GM19240 (cell line): ENCODE data around the gene FAM120A.

ENCODE experiments used
- DNase-seq: peaks from one replicate; pipeline ENCODE4 v3.0.0; 2011; ENCODE audit warnings: low spot score; ENCODE audit not compliant: insufficient read length

Gene FAM120A

DNA sequence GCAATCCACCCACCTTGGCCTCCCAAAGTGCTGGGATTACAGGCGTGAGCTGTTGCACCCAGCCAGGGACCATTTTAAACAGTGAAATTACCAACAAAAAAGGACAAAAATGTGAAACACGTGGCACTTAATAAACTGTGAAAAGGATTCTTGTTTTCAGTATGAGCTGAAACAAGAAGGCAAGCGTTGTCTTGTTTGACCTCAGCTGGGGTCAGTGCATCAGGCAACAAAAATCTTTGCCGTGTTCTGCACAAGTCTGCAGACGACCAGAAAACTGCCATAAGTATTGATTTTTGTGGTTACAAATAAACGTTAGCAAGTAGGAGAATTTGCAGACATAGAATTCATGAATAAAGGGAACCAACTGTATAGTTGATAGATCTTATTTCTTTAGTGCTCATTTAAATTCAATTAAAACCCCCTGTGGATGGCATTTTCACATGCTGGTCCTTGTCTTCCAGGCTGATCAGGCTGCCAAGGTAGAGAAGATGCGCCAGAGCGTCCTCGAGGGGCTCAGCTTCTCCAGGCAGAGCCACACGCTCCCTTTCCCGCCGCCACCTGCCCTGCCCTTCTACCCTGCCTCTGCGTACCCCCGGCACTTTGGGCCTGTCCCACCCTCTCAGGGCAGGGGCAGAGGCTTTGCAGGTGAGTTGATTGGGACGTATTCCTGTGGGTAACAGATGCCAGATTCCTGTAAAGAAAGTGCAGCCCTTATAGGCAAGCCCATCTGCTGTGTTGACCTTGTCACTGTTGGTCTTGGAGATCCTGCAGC, 106.1 kb downstream of the FAM120A start:
- no peak for DNase-seq

DNA sequence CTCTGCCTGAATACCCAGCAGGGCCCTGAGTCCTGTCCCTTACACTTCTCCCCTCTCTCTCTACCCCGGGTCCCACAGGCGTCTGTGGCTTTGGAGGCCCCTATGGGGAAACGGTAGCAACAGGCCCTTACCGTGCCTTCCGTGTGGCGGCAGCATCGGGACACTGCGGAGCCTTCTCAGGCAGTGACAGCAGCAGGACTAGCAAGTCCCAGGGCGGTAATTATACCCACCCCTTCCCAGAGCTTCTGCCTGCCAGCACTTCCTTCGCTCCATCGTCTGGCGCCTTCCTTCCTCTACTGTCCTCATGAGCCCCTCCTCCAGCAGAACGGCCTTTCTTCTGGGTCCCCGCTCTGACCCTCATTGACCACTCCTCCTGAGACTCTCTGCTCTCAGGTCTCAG, 107.0 kb downstream of the FAM120A start:
- no peak for DNase-seq

DNA sequence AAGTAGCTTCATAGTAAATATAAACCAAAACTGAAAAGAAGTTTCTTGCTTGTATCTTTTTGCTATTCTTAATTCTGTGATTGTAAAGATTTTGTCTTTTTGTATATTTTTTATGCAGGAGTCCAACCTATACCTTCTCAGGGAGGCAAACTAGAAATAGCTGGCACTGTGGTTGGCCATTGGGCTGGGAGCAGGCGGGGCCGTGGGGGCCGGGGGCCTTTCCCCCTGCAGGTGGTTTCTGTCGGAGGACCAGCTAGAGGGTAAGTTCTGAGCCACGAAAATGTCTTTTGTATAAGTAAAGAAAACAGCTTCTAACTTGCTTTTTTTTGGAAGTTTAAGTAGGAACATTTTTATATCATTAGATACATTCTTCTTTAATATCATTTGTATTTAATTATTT, 109.5 kb downstream of the FAM120A start:
- DNase-seq = no peak

DNA sequence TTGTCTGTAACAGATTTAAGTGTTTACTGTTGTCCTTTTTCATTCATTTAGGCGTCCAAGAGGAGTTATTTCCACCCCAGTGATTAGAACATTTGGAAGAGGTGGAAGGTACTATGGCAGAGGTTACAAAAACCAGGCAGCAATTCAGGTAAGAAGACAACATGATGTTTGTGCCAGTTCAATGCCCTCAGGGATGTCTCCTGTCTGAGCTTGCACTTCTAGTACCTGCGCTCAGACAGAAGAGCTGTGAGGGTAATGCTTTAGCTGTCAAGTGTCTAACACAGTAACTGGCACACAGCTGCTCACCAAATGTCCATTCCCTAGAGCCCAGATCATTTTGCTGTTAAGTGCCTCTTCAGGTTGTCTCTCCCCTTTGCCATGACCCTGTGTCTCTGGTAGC, 110.7 kb downstream of the FAM120A start:
- DNase-seq = no peak

DNA sequence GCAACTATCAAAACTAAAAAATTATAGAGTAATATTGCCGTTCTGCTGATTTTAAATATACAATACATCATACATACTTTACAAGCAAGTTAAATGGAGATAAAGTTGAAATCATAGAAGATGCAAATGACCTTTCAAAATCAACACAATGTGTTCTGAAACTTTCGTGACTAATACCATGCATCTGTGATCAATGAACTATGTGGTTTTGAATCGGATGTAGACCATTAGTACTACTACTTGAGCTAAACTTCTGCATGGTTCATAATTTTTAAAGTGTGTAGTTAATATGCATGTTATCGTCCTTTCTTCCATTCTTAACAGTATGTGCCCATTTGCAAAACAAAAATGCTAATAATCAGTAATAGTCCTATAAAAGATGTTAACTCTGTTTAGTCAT, 113.6 kb downstream of the FAM120A start:
- no peak for DNase-seq

DNA sequence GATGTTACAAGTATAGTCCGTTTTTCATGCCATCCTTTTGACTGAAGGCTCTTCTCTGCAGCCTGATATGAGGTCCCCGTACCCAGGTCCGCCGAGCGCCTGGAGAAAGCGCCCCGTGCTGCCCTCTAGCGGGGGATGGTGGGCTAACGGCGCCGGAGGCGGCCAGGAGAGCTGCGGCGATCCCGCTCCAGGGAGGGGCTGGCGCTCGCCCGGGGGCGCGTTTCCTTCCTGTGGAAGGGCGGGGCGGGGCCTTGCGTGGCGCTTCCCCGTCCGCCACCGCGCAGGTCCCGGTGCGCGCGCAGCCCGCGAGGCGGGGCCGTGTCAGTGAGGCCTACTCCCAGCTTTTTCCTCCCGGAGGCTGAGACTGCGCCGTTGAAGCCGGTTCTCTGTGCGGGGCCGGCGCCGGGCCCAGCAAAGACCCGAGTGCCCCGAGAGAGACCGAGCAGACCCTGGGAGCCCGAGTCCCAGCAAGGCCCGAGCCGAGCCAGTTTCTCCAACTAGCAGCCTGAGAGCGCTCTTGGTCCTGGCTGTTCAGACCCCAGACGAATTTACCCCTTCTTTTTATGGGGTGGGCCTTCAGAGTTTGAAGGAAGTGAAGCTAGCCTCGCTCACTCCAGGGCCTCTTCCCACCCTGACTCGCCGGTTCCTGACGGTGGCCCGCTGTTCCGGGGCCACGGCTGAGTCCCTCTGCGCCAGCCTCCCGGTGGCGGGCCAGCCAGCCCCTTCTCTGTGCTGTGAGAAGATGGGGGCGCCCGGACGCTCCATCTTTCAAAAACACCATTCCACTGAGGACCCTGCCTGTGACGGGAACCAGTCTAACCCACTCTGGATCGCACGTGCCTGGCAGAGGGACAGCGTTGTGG, 115.2 kb downstream of the FAM120A start:
- DNase-seq = peak; percentile 89

DNA sequence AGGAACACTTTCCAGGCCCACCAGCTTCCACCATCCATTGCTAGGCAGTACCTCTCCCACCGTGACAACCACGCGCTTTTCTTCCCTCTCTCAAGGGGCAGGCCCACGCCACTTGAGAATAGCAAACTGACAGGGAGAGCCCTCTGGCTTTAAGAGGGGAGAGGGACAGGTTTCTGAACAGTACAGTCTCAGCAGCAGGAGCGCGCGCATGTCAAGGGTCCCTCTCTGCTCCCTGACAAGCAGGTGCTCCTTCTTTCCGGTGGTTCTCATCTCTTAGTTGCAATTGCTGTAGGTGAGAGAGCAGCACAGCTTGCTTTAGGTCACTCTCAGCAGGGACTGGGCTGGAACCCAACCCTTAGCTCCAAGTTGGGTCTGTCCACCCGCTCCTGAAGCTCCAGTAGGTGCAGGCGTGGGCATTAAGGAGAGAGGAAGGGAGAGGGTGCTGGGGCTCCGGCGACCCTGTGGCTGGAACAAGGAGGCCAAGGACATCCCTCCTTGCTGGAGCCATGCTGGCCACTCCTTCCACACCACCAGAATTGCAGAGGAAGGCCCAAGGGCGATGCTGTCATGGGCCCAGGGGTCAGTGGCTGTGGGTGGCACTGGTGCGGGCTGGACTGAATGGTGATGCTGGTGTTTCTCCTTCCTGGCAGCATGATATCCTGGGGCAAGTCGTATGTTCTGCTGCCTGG, 115.9 kb downstream of the FAM120A start:
- no peak for DNase-seq

DNA sequence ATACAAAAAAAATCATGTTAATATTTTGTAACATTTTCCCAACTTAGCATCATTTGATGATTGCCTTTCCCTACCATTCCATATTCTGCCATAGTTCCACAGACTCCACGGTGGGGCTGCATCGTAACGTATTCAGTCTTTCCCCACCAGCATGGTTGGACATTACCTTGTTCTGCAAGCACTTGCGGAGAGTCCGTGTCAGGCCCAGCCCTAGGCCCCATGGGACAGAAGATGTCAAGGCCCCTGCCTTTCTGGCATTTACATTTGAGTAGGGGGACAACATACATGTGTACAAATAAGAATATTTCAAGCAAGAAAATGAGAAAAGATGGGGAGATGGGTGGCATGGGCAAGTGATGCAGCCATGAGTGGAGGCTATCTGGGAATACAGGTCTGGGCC, 116.7 kb downstream of the FAM120A start:
- no peak for DNase-seq

DNA sequence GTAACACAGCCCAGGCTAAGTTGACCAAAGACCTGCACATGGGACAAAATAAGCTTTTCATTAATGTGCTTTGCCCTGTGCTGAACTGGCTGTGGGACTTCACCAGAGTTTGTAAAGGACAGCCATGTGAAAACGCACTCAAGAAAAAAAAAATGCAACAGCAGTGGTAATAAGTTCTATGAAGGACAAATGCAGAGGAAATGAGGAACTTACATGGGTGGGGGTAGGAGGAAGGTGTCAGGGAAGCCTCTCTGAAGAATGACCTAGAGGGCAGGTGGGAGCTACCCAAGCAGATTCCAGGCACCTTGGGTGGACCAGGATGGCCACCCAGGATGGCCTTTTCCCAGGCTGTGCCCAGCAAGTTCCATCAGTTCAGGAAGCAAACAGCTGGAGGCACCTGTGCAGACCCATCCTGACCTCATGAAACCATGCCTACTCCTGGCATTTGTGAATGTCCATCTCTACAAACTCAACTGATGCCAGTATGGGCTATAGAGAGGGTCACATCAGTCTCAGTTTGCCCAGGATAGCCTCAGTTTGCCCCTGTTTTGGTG, 118.2 kb downstream of the FAM120A start:
- no peak for DNase-seq

DNA sequence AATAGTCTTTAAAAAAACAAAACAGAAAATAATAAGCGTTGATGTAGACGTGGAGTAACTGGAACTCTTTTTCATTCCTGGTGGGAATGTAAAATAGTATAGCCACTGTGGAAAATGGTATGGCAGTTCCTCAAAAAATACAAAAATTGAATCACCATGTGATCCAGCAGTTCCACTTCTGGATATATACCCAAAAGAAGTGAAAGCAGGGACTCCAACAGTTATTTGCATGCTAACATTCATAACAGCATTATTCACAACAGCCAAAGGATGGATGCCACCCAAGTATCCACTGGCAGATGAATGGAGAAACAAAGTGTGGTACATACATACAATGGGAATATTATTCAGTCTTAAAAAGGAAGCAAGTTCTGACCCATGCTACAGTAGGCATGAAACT, 120.7 kb downstream of the FAM120A start:
- DNase-seq = no peak

DNA sequence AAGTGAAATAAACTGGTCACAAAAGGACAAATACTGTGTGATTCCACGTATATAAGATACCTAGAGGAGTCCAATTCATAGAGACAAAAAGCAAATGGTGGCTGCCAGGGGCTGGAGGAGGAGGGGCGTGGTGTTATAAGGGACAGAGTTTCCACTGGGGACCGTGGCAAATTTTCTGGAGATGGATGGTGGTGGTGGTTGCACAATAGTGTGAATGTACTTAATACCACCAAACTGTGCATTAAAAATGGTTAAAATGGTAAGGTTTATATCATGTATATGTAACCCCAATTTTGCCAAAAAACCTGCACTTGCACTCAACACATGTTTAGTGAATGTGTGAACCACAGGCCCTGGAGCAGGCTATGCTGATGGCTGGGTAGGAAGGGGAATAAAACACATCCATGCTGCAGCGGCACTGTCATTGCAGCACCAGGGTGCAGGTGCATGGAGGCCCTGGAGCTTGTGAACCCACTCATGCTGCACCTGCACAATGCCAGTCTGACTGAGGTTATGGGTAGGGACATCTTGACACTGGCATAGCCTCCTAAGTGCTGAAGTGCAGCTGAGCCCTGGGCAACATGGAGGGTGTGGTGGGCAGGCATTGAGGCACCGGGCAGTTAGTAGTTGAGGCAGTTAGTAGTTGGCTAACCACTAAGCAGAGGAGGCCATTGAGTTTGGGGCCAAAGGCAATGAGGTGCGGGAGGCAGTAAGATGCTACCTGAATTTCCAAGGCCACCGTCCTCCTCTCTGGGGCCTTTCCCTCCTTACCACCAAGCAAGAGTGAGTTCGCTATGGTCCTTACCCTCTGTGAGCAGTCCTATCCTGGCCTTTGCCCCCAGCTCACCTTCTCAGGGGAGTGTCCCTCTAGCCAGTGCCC, 121.4 kb downstream of the FAM120A start:
- no peak for DNase-seq

DNA sequence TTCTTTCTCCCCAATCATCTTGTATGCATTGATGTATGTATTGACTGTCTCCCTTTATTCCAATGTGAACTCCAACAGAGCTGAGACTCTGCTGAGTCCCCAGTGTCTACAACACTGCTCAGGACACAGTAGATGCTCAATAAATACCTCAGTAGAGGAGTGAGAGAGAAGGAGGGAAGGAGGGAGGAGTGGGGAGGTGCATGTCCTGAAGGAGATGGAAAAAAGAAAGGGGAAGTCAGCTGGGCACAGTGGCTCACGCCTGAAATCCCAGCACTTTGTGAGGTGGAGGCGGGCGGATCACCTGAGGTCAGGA, 122.0 kb downstream of the FAM120A start:
- no peak for DNase-seq

DNA sequence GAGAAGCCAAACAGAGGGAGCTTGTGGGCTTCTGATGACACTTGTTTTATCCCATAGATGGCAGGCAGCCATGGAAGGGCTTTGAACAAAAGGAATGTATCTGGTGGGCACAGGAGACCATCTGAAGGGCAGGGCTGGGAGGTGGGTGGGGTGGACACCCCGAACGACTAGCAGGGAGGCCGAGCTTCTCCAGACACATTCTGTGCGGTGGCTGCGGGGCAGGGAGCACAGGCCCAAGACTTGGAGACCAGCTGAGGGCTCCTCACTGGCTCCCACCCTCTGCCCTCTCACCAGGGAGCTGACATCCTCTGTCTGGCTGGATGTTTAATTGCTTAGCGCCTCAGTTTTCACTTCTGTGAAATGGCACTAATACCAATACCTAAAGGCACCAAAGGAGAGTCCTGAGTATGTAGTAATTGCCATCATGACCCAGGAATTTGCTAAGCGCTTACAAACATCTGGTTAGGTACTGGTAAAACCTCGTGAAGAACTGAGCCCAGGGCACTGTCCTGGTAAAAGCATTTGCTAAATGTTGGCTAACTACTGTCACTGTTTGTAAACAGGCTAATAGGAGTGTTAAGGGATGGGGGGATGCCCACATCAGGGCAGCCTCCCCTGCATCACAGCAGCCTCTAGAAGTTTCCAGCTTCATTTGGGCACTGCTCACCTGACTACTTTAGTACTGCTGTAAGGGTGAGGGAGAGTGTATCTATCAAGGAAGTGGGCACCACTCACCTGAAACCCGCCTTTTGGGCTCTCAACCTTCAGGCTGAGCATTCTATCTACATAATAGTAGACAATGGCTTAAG, 122.8 kb downstream of the FAM120A start:
- DNase-seq = no peak

DNA sequence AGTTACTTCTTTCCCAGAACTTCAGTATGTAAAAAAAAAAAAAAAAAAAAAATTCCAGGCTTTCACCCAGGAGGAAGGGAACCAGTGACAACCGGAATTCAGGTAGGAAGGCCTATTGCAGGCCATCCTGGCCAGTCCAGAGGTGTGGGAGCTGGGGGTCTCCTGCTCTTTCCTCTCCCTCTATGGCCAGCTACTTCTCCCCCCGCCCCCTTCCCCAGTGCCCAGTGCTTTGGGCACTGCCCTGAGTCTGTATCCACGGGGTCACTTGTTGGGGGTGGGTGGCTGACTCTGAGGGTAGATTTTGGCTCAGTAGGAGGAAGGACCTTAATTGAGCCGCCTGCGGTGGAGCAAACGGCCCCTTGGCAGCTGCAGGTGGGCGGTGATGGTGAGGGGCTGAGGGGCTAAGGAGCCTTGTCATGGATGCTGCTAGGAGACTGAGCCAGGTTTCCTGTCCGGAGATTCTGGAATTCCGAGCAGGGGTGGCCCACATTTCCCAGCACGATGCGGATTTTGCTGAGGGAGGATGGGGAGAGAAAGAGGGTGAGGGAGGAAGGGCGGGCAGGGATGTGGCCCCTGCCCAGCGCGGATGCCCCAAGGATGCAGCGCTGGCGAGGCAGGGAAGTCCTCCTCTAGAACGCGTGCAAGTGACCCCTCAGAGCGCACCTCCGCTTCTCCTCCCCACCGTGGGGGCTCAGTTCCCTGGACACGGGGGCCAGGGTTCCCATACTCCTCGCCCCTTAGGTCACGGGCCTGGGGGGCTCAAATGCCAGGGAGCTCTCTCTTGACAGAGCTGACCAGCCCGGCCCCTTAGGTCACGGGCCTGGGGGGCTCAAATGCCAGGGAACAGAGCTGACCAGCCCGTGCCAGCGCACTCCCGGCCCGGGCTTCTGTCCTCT, 123.7 kb downstream of the FAM120A start:
- no peak for DNase-seq

DNA sequence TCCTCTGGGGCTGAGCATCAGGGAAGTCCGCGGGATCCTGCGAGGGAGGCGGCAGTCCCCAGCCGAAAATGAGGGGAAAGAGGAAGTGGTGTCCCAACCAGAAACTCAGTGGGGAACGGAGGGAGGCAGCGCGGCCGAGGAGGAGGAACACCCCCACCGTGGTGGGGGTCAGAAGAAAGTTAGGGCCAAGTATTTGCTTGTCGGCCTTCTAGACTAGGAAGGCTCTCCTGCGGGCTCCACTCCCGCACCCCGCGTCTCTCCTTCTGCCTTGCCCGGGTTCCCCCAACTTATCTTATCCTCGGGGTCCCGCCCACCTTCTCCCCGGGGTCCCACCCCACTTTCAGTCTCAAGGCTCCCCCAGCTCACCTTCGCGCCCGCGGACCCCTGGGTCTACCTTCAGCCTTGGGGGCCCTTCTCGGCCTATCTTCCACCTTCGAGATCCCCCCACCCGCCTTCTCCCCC, 124.3 kb downstream of the FAM120A start:
- DNase-seq = peak; percentile 49

DNA sequence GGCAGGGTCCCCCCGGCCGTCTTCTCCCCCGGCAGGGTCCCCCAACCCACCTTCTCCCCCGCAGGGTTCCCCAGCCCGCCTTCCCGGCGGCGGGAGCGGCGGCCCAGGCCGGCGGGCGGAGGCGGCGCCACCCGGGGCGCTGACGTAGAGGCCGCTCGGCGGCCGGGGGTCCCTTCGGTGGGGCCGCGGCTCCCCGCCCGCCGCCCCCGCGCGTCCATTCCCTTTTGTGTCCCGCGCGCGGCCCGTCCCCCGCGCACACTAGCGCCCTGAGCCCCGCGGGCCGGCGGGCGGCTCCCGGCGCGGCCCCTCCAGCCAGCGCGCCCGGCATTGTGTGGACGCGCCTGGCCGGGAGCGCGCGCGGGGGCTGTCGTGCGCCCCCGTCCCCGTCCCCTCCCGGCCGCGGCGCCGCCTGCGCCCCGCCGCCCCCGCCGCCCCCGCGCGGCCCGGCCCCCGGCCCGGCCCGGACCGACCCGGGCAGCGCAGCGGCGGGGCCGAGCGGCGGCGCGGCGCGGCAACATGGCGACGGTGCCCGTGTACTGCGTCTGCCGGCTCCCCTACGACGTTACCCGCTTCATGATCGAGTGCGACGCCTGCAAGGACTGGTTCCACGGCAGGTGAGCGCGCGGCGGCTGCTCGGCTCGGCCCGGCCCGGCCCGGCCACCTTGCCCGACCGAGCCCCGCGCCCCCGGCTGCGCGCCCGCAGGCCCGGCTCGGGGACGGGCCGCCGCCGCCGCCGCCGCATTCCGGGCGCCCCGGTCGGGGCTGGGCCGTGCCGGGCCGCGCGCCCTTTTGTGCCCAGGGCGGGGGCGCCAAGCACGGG, 125.0 kb downstream of the FAM120A start, which contains the start of gene PHF2:
PHF2 (plus strand) TSS at position 327 of the 820 bp plus-strand sequence; CDS start at position 517, 190 bp downstream.
- DNase-seq = peak; percentile 47

DNA sequence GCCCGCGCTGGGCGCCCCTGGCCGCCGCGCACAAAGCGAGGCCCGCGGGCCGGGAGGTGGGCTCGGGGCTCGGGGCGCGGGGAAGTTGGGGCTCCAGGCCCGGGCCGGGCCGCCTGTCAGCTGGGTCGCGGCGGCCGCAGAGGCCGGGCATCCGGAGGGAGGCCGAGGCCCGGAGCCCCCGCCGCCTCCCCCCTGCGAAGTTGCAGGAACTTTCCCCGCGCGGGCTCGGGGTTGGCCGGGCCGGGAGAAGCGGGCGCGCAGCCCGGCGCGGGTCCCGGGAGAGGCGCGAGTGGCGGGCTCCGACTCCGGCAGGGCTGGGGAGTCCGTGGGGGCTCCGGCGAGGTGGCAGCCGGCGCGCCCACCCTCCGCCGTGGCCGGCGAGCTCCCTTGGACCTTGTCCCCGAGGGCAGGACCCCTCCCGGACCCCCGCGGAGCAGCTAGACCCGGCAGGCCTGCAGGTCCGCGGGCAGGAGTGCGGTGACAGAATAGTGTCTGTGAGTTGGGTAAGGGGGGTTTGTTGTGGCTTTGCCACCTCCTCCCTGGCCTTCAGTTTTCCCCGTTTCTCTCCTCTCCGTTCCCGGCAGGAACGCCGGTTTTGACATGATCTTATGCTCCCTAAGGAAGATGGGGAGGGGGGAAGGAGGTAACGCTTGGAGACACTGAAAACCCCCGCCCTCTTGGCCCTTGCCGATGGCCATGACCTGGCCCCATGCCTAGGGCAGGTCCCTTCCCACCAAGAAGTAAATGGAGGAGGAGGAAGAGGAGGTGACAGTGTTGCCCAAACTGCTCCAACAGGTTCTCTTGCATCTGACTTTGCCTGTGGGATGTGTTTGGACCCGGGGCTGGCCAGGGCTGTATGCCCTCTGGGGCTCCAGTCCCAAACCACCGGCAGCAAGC, 125.8 kb downstream of the FAM120A start:
- no peak for DNase-seq
